SIG-M5 (cell line): Measurements from ENCODE around the gene CNTN2.

Experiments
- DNase-seq: peaks from one replicate; lab custom pipeline; 2025; lab: John Stamatoyannopoulos, UW

Gene CNTN2

DNA sequence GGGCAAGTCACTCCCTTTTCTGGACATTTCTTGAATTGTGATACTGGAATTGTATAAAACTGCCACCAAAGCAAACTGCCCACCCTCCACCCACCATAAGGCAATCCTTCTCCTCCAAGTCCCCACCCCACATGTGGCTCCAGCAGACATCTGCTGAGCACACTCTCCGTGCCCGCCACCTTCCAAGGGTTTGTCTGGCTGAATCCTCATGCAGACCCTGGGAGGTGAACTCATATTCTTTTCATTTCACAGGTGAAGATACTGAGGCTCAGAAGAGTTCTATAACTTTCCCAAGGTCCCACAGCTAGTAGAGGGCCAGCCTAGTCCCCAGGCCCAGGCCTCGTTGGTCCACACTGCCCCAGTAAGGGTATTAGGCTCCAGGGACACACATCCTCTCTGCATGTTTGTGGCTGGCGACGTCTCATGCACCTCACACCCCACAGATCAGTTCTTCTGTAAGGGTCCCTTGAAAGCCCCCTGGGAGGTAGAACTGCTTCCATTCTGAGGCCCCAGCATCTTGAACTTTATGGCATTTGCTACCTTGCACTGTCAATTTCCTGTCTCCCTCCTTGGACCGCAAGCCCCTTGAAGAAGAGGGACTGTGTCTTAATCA lies 14.1 kb downstream of the CNTN2 start:
- DNase-seq = no peak

DNA sequence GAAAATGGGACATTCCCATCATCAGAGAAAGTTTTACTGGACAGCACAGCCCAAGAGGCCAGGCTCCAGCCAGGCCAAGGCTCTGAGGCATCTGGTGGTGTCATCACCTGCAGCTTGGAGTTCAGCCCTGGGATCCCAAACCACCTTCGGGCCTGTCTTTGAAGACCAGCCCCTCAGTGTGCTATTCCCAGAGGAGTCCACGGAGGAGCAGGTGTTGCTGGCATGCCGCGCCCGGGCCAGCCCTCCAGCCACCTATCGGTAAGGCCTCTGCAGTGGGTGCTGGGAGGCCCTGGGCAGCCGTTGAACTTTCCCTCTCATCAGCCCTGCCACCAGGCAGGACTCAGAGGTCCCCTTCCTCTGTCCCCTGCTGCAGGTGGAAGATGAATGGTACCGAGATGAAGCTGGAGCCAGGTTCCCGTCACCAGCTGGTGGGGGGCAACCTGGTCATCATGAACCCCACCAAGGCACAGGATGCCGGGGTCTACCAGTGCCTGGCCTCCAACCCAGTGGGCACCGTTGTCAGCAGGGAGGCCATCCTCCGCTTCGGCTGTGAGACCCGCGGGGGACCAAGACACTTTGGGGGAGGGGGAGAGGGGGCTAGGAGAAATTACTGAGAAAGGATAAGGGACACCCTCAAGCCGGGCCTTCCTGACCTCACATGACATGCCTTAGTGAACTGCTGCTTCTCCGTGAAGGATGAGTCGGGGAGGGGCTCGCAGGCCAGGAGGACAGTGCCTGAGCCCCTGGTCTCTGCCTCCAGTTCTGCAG lies 15.0 kb downstream of the CNTN2 start:
- no peak for DNase-seq

DNA sequence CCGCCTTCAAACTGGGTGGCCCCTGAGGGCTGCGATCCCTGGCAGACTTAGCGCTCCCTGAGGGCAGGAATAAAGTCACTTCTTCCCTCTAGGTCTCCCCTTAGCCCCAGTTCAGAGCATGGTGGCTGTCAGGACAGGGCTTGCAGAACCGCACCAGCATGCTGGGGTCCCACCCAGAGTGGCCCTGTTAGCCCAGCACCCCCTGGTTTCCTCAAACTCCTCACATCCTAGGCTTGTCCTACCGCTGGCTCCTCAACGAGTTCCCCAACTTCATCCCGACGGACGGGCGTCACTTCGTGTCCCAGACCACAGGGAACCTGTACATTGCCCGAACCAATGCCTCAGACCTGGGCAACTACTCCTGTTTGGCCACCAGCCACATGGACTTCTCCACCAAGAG lies 15.8 kb downstream of the CNTN2 start:
- DNase-seq = no peak

DNA sequence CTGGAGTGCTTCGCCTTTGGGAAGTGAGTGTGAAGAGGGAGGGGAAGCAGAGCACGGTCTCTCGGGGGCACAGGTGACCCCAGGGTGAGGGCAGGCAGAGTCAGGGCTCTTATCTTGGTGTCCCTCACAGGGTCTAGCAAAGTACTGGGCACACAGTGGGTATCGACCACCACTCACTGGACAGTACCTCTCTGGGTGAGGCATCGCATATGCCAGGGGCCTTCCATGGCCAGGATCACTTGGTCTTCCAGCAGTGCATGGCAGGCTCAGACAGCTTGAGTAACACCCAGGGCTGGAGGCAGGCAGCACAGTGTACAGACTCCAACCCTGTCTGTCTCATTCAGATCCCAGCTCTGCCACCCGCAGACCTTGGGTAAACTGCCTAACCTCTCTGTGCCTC lies 16.6 kb downstream of the CNTN2 start:
- DNase-seq = no peak

DNA sequence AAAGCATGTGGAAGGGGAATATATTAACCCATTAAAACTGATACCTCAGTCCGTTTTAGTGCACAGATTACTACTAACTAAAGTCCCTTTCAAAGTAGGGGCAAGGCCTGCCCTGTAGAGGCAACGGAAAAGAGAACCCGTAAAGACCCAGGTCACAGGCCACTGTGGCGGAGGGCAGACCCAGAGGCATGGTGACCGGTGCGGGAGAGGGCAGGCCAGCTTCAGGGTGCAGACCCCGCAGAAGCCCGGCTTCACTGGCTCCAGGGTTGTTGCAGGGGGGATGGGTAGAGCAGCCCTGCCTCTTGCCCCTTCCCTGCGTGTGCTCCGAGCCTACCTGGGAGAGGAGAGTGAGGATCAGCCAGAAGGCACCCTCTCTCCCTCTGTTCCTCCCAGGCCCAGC lies 17.7 kb downstream of the CNTN2 start:
- DNase-seq = no peak

DNA sequence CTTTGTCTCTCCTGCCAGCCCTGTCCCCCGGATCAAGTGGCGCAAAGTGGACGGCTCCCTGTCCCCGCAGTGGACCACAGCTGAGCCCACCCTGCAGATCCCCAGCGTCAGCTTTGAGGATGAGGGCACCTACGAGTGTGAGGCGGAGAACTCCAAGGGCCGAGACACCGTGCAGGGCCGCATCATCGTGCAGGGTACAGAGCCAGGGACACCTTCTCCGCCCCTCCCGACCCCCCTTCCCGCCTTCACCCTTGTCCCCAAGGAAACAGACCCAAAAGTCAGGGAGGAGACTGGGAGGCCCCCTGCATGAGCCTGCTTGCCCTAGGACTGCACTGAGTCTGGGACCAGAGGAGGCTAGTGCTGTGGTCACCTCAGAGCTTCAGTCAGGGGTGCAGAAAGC lies 18.2 kb downstream of the CNTN2 start:
- no peak for DNase-seq

DNA sequence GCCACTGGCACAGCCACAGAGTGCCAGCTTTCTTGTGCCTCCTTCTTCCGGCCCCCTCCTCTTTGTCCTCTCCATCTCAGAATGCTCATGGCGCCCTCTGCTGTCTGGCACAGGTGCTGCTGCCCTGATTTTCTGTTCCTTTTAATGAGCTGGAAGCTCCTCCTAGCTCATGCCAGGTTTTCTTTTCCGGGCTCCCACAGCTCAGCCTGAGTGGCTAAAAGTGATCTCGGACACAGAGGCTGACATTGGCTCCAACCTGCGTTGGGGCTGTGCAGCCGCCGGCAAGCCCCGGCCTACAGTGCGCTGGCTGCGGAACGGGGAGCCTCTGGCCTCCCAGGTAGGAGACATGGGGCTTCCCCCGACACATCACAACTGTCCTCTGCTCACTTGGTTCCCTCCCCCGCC lies 18.7 kb downstream of the CNTN2 start:
- DNase-seq = no peak

DNA sequence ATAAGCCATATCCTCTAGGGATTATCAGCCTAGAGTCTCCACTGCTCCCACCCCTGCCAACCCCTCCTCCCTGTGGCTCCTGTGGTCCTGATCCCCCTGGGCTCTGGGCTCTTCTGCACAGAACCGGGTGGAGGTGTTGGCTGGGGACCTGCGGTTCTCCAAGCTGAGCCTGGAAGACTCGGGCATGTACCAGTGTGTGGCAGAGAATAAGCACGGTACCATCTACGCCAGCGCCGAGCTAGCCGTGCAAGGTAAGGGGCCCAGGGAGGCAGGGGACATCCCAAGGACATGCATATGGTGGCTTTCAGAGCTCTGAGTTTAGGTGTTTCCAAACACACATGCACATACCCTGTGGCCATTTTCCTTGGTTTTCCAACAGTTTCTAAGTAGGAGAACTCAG lies 19.3 kb downstream of the CNTN2 start:
- DNase-seq = no peak

DNA sequence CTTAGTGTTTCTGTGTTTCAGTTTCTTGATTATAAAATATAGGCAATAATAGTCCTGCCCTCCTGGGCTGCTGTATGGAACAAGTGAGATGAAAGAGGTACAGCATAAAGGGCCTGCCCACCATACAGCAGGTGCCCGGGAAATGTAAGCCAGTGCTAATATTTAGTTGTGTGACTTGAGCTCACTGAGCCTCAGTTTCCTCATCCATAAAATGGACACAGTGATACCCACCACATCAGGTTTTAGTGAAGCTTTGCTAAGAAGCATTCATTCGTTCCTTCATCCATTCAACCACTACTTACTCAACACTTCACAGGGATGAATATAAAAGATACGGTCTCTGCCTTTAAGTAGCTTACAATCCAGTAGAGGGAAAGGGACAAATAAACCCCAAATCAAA lies 19.9 kb downstream of the CNTN2 start:
- DNase-seq = no peak

DNA sequence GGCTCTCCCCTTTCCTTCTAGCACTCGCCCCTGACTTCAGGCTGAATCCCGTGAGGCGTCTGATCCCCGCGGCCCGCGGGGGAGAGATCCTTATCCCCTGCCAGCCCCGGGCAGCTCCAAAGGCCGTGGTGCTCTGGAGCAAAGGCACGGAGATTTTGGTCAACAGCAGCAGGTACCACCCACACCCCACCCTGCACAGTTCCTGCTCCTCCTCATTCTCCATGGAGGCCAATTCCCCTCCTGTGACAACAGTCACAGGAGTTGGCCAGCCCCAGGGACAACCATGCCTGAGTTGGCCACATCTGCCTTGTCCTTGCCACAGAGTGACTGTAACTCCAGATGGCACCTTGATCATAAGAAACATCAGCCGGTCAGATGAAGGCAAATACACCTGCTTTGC lies 21.3 kb downstream of the CNTN2 start:
- no peak for DNase-seq

DNA sequence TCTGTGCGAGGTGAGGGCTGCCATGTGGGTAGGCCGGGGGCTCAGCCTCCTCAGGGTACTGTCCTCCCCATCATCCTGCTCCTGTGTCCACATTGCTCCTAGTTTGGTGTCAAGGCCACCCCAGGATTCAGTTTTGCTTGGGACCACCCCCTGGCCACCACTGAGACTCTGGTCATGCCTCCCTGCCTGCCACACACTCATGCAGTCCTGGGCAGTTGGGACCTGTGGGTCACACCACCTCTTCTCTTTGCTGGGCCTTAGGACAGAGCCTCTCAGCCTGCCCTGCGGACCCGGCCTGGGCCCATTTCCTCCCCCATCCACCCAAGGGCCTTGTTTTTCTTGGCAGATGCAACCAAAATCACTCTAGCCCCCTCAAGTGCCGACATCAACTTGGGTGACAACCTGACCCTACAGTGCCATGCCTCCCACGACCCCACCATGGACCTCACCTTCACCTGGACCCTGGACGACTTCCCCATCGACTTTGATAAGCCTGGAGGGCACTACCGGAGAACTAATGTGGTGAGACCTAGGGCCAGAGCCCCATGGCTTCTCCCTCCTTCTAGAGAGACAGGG lies 21.8 kb downstream of the CNTN2 start:
- no peak for DNase-seq

DNA sequence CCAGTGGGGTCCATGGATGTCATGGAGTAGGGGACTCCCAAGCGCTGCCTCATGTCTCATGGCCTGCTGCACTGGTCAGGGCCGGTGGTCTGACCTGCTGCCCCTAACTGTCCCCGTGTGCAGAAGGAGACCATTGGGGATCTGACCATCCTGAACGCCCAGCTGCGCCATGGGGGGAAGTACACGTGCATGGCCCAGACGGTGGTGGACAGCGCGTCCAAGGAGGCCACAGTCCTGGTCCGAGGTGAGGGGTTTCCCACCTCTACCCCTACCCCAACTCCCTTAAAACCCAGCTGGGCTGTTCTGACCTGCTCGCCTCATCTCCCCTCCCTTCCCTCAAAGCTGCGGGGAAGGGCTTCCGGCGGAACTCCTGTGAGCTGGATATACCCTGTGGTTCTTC lies 22.7 kb downstream of the CNTN2 start:
- no peak for DNase-seq

DNA sequence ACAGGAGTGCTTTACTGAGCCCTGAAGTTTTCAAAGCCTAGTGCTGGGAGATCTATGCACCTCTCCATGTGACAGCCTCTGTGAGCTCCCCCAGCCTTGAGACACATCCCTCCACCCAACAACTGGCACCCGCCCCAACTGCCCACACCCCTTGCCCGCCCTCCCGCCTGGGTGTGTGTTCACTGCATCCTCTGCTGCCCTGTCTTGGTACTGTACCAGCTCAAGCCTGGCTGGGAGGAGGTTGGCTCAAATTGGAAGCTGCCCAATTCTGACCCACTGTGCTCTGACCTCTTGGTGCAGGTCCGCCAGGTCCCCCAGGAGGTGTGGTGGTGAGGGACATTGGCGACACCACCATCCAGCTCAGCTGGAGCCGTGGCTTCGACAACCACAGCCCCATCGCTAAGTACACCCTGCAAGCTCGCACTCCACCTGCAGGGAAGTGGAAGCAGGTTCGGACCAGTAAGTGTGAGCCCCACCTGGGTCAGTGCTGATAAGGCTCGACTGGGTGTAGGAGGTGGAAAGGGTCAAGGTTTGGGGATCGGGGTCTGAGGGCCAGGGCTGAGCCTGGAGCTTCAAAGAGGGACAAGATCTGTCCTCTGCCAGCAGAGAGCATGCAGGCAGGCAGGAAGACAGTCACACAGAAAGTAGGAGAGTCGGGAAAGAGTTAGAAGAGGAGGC lies 23.3 kb downstream of the CNTN2 start:
- DNase-seq = no peak

DNA sequence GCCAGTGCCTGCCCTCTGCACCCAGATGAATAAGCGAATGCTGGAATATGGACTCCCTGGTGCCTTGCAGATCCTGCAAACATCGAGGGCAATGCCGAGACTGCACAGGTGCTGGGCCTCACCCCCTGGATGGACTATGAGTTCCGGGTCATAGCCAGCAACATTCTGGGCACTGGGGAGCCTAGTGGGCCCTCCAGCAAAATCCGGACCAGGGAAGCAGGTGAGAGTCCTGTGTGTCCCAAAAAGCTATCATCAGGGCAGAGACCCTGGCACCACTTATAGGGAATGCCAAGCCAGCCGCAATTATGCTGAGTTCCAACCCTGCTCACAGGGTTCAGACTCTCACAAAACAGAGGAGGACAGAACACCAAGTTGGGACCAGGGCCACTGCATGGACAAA lies 24.0 kb downstream of the CNTN2 start:
- no peak for DNase-seq

DNA sequence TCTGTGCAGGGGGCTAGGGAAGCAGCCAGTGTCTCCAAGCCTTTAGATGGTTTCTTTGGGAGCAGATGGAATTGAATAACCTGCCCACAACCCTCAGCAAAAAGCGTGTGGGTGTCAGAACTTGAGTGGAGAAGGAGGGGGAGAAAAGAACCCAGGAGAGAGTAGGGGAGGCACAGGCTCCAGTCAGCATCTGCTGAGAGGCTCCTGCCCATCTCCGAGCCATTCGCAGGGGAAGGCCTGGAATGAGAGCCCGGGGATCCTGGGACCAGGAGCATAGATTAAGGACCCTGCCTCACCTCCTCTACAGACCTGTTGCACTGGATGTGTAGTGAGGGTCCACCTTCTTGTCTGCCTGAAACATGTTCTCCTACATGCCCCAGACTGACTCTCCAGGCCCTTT lies 25.0 kb downstream of the CNTN2 start:
- DNase-seq = no peak

DNA sequence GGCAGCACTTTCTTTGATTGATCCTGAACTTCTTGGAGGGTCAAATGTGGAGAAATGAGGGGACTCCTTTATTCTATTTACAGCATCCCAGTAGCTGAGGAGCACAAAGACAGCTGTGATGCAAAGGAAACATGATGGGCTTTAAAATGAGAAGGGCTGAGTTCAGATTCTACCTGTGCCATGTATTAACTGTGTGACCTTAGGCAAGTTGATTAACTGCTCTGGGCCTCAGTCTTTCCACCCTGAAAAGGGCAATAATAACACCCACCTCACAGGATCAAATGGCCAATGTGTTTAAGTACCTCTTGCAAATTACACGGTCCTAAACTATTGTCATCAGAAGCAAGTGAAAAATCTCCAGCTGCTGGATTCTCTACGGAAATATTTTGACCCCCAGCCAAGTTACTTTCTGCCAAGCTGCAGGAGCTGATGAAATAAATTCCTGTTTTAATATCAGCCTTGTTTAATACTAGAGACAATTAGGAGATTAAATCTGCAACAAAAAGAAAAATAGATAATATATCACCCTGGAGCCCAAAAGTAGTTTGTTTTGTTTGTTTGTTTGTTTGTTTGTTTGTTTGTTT lies 25.5 kb downstream of the CNTN2 start:
- no peak for DNase-seq

DNA sequence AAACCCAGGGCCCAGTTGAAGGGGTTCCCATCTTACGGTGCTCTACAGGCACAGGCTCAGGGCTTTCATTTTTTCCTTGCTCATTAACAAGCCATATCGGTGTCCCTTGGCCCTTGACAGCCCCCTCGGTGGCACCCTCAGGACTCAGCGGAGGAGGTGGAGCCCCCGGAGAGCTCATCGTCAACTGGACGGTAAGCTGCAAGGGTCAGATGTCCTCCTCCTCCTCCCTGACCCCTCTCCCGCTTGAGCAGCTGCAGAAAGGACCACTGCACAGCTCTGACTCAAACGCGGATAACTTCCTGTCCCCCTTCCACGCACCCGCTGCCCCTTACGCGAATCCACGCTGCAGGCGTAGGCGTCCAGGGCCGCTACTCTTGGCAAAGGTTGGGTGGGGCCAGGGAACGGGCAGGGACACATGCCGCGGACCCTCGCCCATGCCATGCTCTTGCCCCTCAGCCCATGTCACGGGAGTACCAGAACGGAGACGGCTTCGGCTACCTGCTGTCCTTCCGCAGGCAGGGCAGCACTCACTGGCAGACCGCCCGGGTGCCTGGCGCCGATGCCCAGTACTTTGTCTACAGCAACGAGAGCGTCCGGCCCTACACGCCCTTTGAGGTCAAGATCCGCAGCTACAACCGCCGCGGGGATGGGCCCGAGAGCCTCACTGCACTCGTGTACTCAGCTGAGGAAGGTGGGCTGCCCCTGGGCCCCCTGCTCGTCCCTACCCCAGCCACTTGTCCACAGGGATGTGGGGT lies 26.5 kb downstream of the CNTN2 start:
- DNase-seq = no peak

DNA sequence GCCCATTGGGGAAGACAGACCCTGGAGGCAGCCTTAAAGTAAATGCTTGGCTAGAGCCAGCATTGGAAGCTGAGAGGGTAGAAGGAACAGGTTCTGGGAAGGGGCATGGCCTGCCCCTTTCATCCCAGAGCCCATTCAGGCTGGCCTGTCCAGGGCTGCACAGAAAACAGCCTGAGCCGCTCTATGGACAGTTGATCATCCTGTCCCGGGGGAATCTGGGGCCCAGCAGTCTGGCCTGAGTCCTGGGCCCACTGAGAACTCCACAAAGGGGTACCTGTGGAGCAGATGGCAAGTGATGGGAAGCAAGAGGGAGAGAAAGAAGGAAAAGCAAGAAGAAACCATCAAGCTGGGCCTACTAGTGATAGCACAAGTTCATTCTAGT lies 28.0 kb downstream of the CNTN2 start:
- DNase-seq = no peak

DNA sequence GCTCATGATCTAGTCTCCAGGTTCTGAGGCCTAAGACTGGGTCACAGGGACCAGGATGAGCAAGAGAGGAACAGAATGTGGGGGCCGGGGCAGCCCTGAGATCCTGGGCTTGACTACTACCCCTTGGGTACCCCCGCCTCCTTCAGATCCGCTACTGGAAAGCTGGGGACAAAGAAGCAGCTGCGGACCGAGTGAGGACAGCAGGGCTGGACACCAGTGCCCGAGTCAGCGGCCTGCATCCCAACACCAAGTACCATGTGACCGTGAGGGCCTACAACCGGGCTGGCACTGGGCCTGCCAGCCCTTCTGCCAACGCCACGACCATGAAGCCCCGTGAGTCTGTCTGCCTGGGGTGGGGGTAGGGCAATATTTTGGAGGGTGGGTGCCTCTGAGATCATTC lies 28.8 kb downstream of the CNTN2 start:
- no peak for DNase-seq

DNA sequence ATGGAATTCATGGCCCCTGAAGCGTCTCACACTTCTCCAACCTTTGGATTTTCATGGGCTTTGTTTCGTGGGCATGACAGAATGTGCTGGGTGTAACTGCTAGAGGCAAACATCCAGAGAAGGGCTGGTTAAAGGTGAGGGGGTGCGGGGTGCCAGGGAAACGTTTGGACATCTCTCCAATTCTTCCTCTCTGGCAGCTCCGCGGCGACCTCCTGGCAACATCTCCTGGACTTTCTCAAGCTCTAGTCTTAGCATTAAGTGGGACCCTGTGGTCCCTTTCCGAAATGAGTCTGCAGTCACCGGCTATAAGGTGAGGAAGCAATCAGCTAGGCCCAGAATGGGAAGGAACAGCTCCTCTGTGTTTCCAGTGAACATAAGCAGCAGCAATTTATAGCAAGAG lies 29.3 kb downstream of the CNTN2 start:
- no peak for DNase-seq

DNA sequence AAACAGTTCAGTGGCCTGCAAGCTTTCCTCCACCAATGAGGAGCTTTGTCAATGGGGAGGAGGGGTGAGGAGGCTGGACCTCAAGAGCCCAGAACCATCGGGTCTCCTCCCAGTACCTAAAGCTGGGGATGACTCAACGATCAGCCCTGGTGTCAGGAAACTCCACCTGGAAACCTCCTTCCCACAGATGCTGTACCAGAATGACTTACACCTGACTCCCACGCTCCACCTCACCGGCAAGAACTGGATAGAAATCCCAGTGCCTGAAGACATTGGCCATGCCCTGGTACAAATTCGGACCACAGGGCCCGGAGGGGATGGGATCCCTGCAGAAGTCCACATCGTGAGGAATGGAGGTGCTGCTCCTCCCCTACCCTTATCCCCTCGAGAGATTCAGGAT lies 29.9 kb downstream of the CNTN2 start:
- no peak for DNase-seq

DNA sequence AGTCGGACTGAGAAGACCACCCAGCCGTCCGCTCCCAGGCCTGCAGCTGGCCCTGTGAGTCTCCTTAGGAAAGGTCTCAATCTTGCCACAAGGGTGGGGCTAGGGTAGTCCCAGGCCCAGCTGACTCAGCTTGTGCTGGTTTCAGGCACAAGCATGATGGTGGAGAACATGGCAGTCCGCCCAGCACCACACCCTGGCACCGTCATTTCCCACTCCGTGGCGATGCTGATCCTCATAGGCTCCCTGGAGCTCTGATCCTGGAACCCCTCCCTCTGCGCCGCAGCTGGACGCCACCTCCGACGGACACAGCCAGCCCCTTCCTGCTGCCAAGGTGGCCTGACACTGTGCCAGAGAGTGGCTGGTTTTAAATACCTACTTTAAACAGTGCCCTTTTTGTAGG lies 30.5 kb downstream of the CNTN2 start:
- DNase-seq = no peak
